Stimulated activated memory B cell treated with anti-CD40 and anti-IgM and Interleukin-4, amounts not matched to agents 10 μg/mL and 1 μg/mL and 100 μg/mL, for 72 hours (primary cell): ENCODE results near the gene JSRP1.

ENCODE experiments used
- ATAC-seq: fragments of 150-1000 bp; cut with Tn5 transposase; 2 replicates; pipeline ENCODE4 v1.10.0; 2021
- H3K27ac Mint-ChIP-seq: one replicate; pipeline ENCODE4 v1.8.0; 2022; ENCODE audit warnings: mild to moderate bottlenecking, mixed read lengths
- H3K27me3 Mint-ChIP-seq: one replicate; pipeline ENCODE4 v1.8.0; 2022; ENCODE audit warnings: mixed read lengths
- H3K36me3 Mint-ChIP-seq: one replicate; pipeline ENCODE4 v1.8.0; 2022; ENCODE audit warnings: mixed read lengths
- H3K4me1 Mint-ChIP-seq: one replicate; pipeline ENCODE4 v1.8.0; 2022; ENCODE audit warnings: mixed read lengths
- H3K4me3 Mint-ChIP-seq: one replicate; pipeline ENCODE4 v1.8.0; 2022; ENCODE audit warnings: mild to moderate bottlenecking, moderate library complexity, mixed read lengths
- H3K9me3 Mint-ChIP-seq: one replicate; pipeline ENCODE4 v1.8.0; 2022; ENCODE audit warnings: mixed read lengths

The JSRP1 gene

DNA sequence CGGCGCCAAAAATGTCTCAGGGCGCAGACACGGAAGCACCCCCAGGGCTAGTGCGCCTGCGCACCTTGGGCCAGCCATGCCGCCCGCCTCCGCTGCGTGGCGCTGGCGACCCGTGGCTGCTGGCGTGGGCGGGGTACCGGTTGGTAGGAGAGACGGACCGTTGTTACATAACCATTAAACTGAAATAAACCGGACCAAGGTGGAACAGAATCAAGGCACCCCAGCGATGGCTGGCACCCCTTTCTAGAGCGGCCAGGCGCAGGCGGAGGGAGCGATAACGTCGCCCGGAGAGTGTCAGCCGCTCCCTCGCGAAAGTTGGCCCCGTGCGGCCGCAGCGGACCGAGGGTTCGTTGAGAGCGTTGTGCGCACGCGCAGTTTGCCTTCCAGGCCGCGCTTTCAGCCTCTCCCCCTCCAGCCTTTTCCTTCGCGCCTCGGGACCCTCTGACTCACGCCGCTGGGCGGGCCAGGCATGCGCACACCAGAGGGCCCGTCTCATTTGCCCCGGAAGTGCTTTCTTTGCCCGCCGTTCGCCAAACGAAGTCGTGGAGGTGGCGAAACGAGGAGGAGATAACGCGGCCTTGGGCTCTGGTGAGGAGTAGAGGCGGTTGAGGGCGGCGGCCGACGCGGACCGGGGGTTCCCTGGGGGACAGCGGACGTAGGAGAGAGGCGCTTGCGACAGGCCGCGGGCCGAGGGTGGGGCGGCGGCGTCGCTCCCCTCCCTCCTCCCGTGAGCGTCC is 19.7 kb downstream of the JSRP1 start, which contains the start of the genes PLEKHJ1 and SF3A2:
PLEKHJ1 (minus strand) TSS at position 16 of the 737 bp plus-strand sequence. CDS start 81 bp downstream, outside the sequence.
SF3A2 (plus strand) TSS at position 511 of the 737 bp plus-strand sequence. CDS start 6,595 bp downstream, outside the sequence.
- peak within 1 kb of the TSS; percentile 91 for H3K27ac Mint-ChIP-seq
- peaks cover 46% of the 10 kb centered on the region for H3K36me3 Mint-ChIP-seq
- peak; percentile 91 for ATAC-seq
- H3K4me3 Mint-ChIP-seq, result peak within 1 kb of the TSS; percentile 86
- H3K4me1 Mint-ChIP-seq, result peaks cover 78% of the 10 kb centered on the region
- H3K27me3 Mint-ChIP-seq, result no peaks in the 10 kb centered on the region
- H3K9me3 Mint-ChIP-seq, result no peaks in the 10 kb centered on the region

DNA sequence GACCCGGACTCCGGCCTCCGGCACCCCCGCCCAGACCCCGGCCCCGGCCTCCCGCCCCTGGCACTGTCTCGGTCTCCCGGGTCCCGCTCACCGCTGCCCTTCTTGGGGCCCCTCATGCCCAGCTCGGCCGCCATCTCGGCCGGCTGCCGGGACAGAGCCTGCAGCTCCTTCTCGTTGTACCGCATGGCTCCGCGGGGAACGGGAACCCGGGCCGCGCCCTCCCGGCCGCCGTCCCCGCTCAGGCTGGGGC is 20.2 kb downstream of the JSRP1 start:
- Mint-ChIP-seq H3K9me3 (no peaks in the 10 kb centered on the region), H3K27ac (peak overlapping the region; percentile 91), H3K4me1 (peaks cover 73% of the 10 kb centered on the region), H3K4me3 (peak overlapping the region; percentile 86), H3K36me3 (peaks cover 46% of the 10 kb centered on the region), H3K27me3 (no peaks in the 10 kb centered on the region)
- ATAC-seq, result no peak

DNA sequence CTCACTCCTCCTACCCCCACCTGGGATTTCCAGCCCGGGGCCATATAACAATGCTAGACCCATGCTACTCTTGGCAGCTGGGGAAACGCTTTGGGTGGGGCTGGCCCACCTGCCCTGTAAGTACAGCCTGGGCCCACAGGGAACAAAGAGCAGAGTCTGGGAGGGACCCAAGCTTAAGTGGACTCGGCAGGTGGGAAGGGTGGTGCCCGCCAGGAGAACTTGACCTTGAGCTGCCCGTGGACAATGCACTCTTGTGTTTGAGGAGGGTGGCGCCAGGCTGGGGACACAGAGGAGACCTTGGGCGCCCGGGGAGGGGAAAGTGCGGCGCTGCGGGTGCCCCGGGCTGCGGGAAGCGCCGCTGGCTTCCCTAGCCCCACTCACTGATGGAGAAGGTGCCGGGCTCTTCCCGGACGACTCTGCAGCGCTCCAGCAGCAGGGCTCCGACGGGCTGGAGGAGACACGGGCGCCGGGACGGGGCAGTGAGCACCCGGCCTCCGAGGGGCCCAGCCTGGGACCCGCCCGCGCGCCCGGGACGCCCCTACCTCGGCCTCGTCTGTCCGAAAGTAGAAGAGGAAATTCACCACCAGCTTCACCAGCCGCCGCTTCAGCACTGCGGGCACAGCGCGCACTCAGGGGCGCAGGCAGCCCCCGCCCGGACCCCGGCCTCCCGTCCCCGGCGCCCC is 20.7 kb downstream of the JSRP1 start:
- Mint-ChIP-seq H3K27me3 (no peaks in the 10 kb centered on the region), H3K36me3 (peaks cover 42% of the 10 kb centered on the region)

DNA sequence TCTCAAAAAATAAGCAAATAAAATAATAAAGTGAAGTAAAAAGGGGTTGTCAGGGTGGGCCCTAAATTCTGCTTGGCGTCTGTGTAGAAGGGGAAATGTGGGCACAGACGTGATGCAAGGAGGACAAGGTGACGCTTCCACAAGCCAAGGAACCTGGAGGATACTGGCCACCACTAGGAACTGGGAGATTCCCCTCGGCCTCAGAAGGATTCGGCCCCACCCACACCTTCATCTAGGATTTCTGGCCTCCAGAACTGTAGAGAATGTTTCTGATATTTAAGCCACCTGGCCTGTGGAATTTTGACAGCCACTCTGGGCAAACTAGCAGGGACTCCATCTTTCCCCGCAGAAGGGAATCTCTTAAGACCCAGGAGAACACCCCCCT is 21.2 kb downstream of the JSRP1 start:
- peak overlapping the region; percentile 86 for H3K4me3 Mint-ChIP-seq
- H3K9me3 Mint-ChIP-seq, result no peaks in the 10 kb centered on the region
- no peak for ATAC-seq
- H3K27ac Mint-ChIP-seq, result peak overlapping the region; percentile 91
- peaks cover 41% of the 10 kb centered on the region for H3K36me3 Mint-ChIP-seq
- no peaks in the 10 kb centered on the region for H3K27me3 Mint-ChIP-seq
- H3K4me1 Mint-ChIP-seq, result peaks cover 63% of the 10 kb centered on the region

More for the DNA sequence above, 20.7 kb downstream of the JSRP1 start:
- H3K27ac Mint-ChIP-seq, result peak overlapping the region; percentile 91
- peak; percentile 58 for ATAC-seq
- peaks cover 68% of the 10 kb centered on the region for H3K4me1 Mint-ChIP-seq
- peak overlapping the region; percentile 86 for H3K4me3 Mint-ChIP-seq
- H3K9me3 Mint-ChIP-seq, result no peaks in the 10 kb centered on the region

DNA sequence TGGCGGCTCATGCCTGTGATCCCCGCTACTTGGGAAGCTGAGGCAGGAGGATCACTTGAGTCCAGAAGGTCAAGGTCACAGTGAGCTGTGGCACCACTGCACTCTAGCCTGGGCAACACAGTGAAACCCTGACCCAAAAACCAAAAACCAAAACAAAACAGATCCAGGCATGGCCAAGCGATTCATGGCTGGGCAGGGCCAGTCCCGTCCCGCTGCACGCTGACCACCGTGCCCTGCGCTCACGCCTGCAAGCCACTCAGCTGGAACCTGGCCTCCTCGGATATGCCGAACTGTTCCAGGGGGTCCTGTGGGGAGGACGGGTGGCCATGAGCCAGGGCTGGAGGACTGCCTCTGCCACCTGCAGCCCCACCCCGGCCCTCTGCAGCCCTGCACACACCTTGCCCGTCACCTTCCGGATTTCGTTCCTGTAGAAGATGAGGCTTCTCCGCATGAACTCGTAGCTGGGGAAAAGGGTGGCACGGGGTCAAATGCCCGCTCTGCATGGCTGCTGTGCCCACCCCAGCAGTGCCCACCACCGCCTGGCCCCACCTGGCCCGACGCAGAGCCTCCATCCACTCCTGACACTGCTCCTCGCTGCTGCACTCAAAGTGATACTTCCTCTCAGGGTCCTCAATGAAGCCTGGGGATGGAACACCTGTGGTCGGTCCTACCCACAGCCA is 22.5 kb downstream of the JSRP1 start:
- Mint-ChIP-seq H3K27ac (peak overlapping the region; percentile 91), H3K4me1 (peaks cover 60% of the 10 kb centered on the region), H3K4me3 (peak overlapping the region; percentile 49), H3K36me3 (peaks cover 35% of the 10 kb centered on the region), H3K27me3 (no peaks in the 10 kb centered on the region), H3K9me3 (no peaks in the 10 kb centered on the region)
- ATAC-seq, result no peak

DNA sequence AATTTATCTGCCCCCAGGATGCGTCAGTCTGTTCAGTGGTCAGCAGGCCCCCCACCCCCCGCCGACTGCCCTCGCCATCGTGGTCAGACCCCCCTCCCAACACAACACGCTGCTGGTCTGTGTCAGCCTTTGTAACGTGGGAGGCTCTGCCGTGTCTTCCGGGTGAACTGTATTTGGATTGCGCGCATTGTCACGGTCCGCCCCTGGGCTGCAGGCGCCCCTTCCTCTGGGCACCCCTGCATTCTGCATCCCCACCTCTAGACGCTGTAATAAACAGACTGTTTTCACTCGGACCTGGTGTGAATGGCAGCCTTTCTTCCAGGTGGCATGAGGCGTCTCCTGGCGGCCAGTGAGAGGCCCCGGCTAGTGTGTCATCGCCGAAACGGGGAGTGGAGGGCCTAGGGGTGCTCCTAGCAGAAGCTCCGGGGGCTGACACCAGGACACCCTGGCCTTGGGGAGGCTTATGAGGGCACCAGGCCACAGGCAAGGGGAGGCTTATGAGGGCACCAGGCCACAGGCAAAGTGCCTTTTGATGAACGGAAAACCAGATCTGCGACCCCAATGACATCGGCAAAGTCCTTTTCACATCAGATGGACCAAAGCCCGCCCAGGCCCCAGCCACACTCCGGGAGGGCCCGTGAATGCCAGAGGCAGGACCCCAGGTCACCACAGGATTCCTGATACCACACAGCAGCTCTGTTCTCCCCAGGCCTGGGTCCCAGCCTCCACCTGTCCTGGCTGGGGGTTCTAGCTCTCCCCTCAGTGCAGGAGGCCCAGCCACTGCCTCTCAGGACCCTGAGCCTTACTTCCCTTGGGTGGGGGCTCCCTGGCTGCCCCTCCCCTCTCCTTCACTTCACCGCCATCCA is 23.7 kb downstream of the JSRP1 start:
- Mint-ChIP-seq H3K27me3 (no peaks in the 10 kb centered on the region), H3K4me1 (peaks cover 60% of the 10 kb centered on the region), H3K36me3 (peaks cover 40% of the 10 kb centered on the region), H3K9me3 (no peaks in the 10 kb centered on the region), H3K4me3 (no peak overlapping the region), H3K27ac (peak overlapping the region; percentile 44)
- ATAC-seq, result no peak

DNA sequence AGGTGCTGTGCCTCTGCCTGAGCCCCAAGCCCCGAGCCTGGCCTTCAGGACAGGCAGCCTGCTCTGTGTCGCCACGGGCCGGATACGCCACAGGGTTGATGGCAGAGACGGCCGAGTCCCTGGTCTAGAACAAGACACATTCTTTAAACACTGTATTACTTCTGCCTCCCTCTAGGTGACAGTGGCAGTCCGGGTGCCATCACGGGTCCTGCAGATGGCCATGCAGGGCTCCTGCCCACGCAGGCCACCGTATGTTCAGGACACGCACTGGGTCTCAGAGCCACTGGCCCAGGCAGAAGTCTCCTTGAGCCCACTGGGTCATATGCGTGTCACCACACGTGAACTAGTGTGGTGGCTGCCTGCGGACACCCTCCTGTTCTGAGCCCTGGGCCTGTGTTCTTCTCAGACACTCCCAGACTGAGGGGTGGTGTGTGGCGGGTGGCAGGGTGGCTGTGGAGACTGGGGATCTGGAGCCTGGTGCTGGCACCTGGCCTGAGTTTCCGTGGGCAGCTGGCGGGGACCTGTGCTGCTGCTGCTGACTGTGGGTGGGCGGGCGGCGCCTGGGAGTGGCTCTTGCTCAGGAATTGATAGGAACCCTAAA is 24.5 kb downstream of the JSRP1 start:
- Mint-ChIP-seq H3K9me3 (no peaks in the 10 kb centered on the region), H3K27ac (no peak overlapping the region), H3K4me3 (no peak overlapping the region), H3K36me3 (peaks cover 45% of the 10 kb centered on the region), H3K4me1 (peaks cover 62% of the 10 kb centered on the region), H3K27me3 (no peaks in the 10 kb centered on the region)
- no peak for ATAC-seq

DNA sequence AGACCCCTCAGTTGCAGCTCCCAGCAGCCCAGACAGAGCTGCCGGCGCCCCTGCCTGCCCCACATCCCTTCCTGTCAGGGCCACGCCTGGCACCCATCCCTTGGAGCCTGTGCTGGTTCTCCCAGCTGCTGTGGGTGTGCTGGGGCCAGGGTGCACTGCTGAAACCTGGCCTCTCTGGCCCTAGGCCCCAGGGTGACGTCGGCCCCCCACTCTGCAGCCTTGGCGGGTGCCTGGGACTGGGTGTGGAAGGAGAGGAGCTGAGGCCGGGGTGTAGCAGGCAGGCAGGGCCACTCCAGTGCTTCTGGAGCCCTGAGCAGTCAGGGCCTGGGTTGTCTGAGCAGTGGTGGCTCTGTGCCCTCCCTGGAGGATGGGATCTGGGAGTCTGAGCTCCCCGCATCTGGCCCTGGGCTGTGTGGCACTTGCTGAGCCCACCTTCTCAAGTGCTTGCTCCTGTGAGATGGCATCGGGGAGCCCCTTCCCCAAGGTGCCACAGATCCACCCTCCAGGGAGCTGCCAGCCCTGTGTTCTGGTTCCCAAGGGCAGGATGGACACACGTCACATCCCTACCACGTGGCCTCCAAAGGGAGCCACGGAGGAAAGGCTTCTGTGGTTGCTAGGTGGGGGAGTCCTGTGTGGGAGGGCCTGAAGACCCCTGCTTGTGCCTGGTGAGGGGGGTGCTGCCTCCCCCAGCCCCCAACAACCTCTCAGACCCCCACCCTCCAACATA is 25.2 kb downstream of the JSRP1 start:
- Mint-ChIP-seq H3K36me3 (peaks cover 50% of the 10 kb centered on the region), H3K9me3 (no peaks in the 10 kb centered on the region), H3K4me1 (peaks cover 63% of the 10 kb centered on the region), H3K27me3 (no peaks in the 10 kb centered on the region), H3K27ac (no peak overlapping the region), H3K4me3 (no peak overlapping the region)
- ATAC-seq, result no peak

DNA sequence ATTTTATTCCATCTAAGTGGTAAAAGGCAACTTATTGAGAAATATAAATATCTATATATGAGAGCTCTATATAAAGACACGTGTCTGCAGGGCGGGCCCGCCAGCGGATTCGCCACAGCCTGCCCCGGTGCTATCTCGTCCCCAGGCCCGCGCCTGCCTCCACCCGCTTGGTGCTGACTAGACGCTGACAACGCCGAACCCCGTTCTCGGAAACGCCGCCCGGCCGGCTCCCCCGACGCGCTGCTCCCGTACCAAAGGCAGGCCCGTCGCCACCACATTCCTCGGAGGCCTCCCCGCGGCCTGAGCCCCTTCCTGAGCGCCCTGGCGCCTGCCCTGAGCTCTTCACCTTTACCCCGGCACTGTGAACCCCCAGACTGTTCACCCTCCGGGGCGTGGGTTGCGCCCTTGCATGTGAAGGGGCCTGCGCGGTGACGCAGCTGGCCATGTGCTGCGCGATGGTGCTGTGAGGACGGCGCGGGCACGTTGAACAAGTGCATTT is 26.1 kb downstream of the JSRP1 start:
- Mint-ChIP-seq H3K27me3 (no peaks in the 10 kb centered on the region), H3K9me3 (no peaks in the 10 kb centered on the region), H3K27ac (no peak overlapping the region), H3K36me3 (peaks cover 59% of the 10 kb centered on the region), H3K4me3 (no peak overlapping the region), H3K4me1 (peaks cover 67% of the 10 kb centered on the region)
- no peak for ATAC-seq

DNA sequence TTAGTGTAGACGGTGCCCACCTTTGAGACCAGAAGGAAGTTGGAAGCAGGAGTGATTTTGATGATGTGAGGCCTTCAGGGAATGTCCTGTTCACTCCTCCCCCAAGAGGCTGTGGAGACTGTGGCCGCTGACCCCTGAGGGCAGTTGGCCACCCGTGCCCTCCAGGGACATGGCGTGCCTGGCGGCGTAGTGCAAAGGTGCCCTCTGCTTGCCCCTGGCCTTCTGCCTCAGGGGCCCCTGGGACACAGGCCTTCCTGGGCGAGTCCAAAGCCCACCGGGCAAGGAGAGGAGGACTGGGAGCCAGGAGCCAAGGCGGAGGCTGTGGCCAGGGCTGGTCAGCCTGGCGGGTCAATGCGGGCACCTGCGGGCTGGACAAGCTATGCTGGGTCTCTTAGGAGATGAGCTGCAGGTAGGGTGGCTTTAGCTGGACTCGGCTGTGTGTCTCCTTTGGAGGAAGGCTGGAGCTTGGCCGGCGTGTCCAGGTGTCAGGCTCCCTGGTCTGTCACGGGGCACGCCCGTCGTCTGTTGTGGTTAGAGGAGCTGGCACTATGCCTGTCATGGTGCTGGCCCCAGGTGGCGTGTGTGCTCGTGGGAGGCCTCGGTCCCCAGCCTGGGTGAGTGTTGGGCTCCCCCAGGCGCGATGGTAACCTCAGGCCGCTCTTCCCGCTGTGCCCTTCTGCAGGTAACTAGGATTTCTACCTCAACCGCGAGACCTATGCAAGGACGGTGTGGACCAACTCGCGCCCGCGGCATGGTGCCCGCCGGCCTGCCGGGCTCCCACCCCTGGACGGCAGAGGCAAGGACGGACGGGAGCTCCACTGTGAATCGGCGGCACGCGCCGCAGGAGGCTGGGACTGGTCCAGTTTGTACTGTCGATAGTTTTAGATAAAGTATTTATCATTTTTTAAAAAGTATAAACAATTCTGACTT is 26.8 kb downstream of the JSRP1 start:
- no peak for ATAC-seq
- no peak overlapping the region for H3K4me3 Mint-ChIP-seq
- H3K36me3 Mint-ChIP-seq, result peaks cover 65% of the 10 kb centered on the region

DNA sequence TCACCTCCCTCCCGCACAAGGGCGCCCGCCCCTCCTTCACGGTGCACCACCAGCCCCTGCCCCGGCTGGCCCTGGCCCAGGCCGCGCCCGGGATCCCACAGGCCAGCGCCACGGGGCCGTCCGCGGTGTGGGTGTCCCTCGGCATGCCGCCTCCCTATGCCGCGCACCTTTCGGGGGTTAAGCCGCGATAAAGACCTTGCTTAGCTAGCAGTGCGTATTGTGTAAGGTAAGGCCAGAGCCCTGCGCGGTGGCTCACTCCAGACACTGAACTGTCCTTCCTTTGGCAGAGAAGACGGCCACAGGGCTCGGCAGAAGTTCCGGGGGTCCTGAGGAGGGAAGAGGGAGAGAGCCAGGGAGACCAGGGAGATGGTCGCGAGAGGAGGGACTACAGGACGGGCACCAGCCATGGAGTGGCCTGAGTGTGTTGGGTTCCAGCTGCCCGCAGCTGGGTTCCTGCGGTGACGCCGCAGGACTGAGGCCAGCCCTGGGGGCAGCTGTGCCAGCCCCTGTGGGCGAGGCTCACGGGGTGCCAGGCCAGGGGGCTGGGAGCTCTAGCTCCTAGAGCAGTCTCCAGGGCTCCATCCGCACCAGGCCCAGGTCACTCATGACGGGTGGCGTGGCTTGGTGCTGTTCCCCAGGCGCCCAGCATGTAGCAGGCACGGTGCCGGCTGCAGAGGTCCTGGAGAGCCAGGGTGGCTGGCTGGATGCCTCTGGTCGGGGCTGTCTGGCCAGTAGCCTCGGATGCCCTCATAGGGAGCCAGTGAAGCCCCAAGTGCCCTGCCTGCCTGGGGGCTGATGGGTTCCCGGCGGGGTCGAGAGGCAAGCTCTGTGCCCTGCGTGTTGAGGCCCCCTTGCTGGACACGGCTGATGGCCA is 27.8 kb downstream of the JSRP1 start:
- peak overlapping the region; percentile 65 for H3K4me3 Mint-ChIP-seq
- ATAC-seq, result peak; percentile 5
- H3K4me1 Mint-ChIP-seq, result peaks cover 67% of the 10 kb centered on the region
- H3K36me3 Mint-ChIP-seq, result peaks cover 63% of the 10 kb centered on the region
- peak overlapping the region; percentile 78 for H3K27ac Mint-ChIP-seq
- no peaks in the 10 kb centered on the region for H3K27me3 Mint-ChIP-seq
- H3K9me3 Mint-ChIP-seq, result no peaks in the 10 kb centered on the region

More for the DNA sequence above, 26.8 kb downstream of the JSRP1 start:
- no peaks in the 10 kb centered on the region for H3K9me3 Mint-ChIP-seq
- H3K4me1 Mint-ChIP-seq, result peaks cover 67% of the 10 kb centered on the region
- no peaks in the 10 kb centered on the region for H3K27me3 Mint-ChIP-seq
- peak overlapping the region; percentile 78 for H3K27ac Mint-ChIP-seq

DNA sequence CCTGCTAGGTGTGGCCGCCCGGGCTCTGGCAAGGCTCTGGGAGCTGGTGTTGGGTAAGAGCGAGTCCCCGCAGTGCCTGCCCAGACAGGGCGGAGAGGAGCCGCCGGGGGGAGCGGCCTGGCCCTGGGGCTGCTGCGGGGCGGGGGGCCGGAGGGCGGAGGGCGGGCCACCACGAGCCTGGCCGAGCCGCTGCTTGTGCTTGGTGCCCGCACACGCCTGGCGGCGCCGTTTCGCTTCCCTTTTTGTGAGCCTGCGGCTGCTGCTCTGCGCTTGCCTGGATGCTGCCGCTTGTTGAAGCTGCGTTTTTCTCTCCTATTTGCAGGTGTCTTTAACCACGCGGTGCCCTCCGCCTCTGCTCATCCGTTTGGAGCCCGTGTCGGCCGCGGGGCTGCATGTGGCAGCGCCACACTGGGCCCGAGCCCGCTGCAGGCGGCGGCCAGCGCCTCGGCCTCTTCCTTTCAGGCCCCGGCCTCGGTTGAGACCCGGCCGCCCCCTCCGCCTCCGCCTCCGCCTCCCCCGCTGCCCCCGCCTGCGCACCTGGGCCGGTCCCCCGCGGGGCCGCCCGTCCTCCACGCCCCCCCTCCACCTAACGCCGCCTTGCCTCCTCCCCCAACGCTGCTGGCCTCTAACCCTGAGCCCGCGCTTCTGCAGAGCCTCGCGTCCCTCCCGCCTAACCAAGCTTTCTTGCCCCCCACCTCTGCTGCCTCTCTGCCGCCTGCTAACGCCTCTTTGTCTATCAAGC is 28.6 kb downstream of the JSRP1 start:
- ATAC-seq, result peak; percentile 72
- Mint-ChIP-seq H3K27ac (peak overlapping the region; percentile 78), H3K4me1 (peaks cover 66% of the 10 kb centered on the region), H3K36me3 (peaks cover 61% of the 10 kb centered on the region), H3K9me3 (no peaks in the 10 kb centered on the region), H3K27me3 (no peaks in the 10 kb centered on the region), H3K4me3 (peak overlapping the region; percentile 65)
